Measurements from ENCODE around the gene RXRA. TPM values are rescaled to one million over a fixed set of nuclear protein-coding genes. Genes with fewer than 3 reads are reported as not detected.

RXRA gene
- total and polyA plus RNA-seq, 2 of the 13 experiments (the other 11 are each of a cell fraction or from before 2014, with no cell fraction given): 18.9 to 29.2 TPM

GRCh38 chr9:134376386-134377142, 50.3 kb downstream of the RXRA start (continued):
- TF ChIP-seq ZNF687 (CRISPR knock-in tag; IDR thresholded peaks at IDR 0.05) (peak; percentile 98), ZNF570 (CRISPR knock-in tag; IDR thresholded peaks at IDR 0.05; ENCODE audit: borderline replicate concordance) (no peak), ZFP1 (CRISPR knock-in tag; IDR thresholded peaks at IDR 0.05) (no peak), ZNF556 (CRISPR knock-in tag; IDR thresholded peaks at IDR 0.05; ENCODE audit: borderline replicate concordance) (no peak), FOXO1 (CRISPR knock-in tag; IDR thresholded peaks at IDR 0.05) (0 out of 2 replicates have a peak, but pooled peaks have one; percentile 25), ZBTB1 (CRISPR knock-in tag; IDR thresholded peaks at IDR 0.05; ENCODE audit: borderline replicate concordance) (no peak), NRL (CRISPR knock-in tag; IDR thresholded peaks at IDR 0.05; ENCODE audit: borderline replicate concordance) (no peak), U2AF2 (IDR thresholded peaks at IDR 0.05; ENCODE audit: low read depth, low read length) (no peak), ZFP36L2 (CRISPR knock-in tag; IDR thresholded peaks at IDR 0.05) (no peak), DNMT3B (CRISPR knock-in tag; conservative IDR thresholded peaks at IDR 0.05) (no peak), ERF (CRISPR knock-in tag; IDR thresholded peaks at IDR 0.05) (no peak), ZBTB44 (CRISPR knock-in tag; IDR thresholded peaks at IDR 0.05) (no peak), ELF3 (CRISPR knock-in tag; IDR thresholded peaks at IDR 0.05) (peak; percentile 47; the same call in 1 of the 2 replicates), PAXIP1 (CRISPR knock-in tag; conservative IDR thresholded peaks at IDR 0.05) (0 out of 2 replicates have a peak, but pooled peaks have one; percentile 46), ZNF225 (CRISPR knock-in tag; IDR thresholded peaks at IDR 0.05) (no peak), SKIL (CRISPR knock-in tag; IDR thresholded peaks at IDR 0.05; ENCODE audit: borderline replicate concordance) (no peak), NFKBIZ (CRISPR knock-in tag; IDR thresholded peaks at IDR 0.05) (no peak), SP4 (CRISPR knock-in tag; IDR thresholded peaks at IDR 0.05) (peak; percentile 69), RELA (CRISPR knock-in tag; IDR thresholded peaks at IDR 0.05) (no peak)
